ENCODE results near the gene ARHGEF4.

The ARHGEF4 gene

DNA sequence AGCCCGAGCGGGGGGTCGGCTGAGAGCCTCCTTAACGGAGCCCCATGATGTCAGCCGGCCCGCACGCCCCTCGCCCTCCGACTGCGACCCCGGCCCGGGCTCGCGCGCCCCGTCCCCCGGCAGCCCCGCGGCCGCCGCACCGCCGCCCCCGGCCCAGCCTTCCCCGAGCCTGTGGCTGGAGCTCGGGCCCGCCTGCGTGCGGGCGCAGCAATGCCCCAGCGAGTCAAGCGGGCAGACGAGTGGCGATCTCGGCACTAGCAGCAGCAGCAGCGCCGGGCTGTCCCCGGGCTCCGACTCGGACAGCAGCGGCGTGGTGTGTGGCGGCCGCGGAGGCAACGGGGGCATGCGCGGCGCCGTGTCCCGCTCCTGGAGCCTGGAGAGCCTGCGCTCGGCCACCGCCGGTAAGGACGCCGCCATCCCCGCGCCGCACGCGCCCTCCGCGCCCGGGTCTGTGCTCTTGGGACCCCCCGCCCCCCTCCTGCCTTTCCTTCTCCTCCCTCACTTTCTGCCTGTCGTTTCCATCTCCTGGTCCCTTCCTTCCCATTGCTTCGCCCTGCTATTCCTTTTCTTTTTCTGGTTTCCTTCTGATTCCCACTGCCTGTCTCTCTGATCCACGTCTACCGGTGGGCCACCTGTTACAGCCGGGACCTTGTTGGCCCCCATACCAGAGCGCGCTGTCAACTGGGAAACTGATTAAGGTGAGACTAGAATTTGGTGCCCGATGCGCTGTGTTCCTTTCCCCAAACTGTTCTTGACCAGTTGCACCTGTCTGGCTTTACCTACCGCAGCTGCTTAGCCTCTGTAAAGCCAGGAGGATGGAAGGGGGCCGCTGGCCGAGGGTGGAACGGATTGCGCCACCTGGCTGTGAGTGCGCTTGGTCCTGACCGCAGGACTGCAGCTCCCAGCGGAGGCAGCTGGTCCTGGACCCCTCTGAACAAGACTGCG, 127.4 kb downstream of the ARHGEF4 start:
- TF ChIP-seq, protein P1, sequence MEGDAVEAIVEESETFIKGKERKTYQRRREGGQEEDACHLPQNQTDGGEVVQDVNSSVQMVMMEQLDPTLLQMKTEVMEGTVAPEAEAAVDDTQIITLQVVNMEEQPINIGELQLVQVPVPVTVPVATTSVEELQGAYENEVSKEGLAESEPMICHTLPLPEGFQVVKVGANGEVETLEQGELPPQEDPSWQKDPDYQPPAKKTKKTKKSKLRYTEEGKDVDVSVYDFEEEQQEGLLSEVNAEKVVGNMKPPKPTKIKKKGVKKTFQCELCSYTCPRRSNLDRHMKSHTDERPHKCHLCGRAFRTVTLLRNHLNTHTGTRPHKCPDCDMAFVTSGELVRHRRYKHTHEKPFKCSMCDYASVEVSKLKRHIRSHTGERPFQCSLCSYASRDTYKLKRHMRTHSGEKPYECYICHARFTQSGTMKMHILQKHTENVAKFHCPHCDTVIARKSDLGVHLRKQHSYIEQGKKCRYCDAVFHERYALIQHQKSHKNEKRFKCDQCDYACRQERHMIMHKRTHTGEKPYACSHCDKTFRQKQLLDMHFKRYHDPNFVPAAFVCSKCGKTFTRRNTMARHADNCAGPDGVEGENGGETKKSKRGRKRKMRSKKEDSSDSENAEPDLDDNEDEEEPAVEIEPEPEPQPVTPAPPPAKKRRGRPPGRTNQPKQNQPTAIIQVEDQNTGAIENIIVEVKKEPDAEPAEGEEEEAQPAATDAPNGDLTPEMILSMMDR (conservative IDR thresholded peaks at IDR 0.05; ENCODE audit: low read length), result no peak
- DNase-seq (ENCODE audit: low read depth), result no peak
- H3K4me3 ChIP-seq (ENCODE audit: low read length), result no peak overlapping the region

DNA sequence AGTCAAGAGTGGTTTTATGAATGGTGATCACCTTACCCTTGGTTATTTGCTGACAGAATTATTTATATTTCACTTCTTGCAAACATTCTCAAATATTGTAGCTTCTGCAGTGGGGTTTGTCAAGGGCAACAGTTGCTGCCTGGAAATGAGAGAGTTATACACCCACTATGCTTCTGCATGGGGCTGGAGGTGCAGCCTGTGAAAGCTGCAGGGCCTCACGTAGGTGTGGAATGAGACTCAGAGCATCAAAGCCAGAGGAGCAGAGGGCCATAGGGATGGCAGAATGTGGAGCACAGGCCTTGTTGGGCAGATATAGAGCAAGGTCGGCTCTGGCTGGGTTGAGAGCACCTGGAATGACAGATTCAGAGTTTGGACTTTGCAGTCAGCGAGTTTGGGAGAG, 128.2 kb downstream of the ARHGEF4 start:
- TF ChIP-seq, protein P1 (conservative IDR thresholded peaks at IDR 0.05; ENCODE audit: low read length), result no peak
- DNase-seq (ENCODE audit: low read depth), result no peak
- H3K4me3 ChIP-seq (ENCODE audit: low read length), result no peak overlapping the region

DNA sequence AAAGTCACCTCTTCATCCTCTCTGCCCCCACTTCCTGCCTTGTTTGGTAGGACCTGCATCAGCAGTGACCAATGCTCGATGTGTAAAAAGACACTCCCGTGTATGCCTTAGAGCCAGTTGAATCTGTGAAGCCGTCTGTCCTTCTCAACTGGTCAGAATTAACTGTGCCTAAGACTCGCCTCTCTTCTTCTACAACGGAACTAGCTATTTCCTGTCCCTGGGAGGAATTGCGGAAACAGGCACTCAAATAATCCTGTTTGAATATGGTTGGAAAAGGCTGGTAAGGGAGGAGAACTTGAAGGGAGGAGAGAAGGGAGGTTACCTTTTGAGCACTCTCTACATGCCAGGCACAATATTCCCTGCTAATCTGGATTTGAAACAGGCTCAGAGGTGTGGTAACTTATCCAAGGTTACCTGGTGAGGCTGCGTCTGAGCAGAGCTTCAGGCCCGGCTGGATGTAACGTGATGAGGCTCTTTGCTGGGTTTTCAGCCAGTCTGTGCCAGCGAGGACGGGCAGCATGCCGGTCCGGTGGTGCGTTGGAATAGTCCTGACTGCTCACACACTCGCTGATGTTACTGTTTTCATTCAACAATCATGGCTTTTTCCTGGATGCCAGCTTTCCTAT, 129.5 kb downstream of the ARHGEF4 start:
- DNase-seq (ENCODE audit: low read depth), result no peak
- TF ChIP-seq, protein P1 (conservative IDR thresholded peaks at IDR 0.05; ENCODE audit: low read length), result no peak
- H3K4me3 ChIP-seq (ENCODE audit: low read length), result no peak overlapping the region

DNA sequence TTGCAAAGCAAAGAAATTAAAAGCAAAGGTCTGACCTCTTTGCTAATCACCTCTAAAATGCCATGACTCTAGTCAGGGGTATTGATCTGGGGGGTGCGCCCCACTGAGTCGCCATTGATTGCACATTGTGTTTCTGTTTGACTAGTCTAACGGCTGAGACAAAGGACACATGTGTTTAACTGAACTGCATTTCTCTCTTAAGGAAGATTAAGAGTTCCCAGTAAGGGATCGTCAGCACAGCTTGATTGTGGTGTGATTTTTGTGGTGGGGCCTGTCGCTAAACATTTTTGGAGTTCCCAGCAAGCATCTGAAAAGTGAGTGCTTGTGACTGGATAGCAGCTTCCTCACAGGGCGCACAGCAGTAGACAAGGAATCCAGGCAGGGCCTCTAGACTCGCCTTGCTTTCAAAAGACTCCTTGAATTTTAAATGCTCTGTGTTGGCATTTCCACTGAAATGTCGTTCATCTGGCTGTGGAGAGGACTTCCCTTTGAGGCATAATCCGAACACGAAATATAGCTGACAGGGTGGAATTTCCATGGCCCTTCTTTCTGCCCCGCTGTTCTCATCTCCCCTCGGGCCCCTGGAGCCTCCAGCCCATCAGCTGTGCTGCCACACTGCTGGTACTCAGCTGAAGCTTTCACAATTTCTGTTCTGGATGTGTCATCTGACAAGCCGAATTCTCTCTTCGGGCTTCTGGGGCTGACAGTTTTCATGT, 130.2 kb downstream of the ARHGEF4 start:
- H3K4me3 ChIP-seq (ENCODE audit: low read length), result no peak overlapping the region
- TF ChIP-seq, protein P1 (conservative IDR thresholded peaks at IDR 0.05; ENCODE audit: low read length), result no peak
- DNase-seq (ENCODE audit: low read depth), result no peak

GRCh38 chr2:130972410-130972809, 135.7 kb downstream of the ARHGEF4 start:
- TF ChIP-seq, protein P1 (conservative IDR thresholded peaks at IDR 0.05; ENCODE audit: low read length), result no peak
- DNase-seq (ENCODE audit: low read depth), result no peak
- no peak overlapping the region for H3K4me3 ChIP-seq (ENCODE audit: low read length)

GRCh38 chr2:130975729-130976128, 139.0 kb downstream of the ARHGEF4 start:
- TF ChIP-seq, protein P1 (conservative IDR thresholded peaks at IDR 0.05; ENCODE audit: low read length), result no peak
- no peak for DNase-seq (ENCODE audit: low read depth)
- no peak overlapping the region for H3K4me3 ChIP-seq (ENCODE audit: low read length)
